Measurements from ENCODE around the gene ATP6V0A1.
A peak's percentile ranks its signal among the peaks of the same experiment; 100 is the strongest.

Gene ATP6V0A1

DNA sequence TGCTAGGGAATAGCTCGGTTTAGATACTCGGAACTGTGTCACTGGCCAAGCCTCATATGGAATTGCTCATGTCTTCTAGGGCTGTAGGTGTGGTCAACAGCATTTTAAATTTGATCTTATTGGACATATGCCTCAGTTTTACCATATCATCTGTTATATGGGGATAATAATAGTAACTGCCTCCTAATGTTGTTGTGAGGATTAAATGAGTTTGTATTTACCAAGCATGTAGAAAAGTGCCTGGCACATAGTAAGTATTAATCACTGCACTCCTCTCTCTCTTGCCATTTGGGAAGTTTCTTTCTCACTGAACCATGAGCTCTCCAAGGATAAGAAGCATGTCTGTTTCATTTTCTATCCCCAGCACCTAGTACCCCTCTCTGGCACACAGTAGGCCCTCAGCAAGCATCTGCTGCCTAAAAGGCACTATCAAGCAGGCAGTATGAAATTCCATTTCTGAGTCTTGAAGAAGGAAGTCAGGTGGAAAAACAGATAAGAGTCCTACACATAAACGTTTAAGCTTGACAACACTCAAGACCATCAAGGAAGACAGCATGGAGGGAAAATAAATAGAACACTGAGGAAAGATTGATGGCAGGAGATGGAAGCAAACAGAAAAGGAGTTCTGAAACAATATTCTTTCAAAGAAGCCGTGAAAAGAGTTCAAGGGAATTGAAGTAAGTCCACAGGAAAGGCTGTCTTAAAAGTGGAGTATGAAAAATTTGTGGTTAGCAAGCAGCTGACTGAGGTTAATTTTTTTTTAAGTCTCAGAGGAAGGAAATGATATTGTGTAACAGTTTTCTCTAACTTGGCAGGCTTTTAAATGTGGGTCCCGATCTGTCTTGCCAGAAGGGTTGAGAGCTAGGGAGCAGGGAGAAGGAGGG, 2.2 kb upstream of the ATP6V0A1 start:
- DNase-seq (ENCODE audit: low read depth): no peak
- no peak for TF ChIP-seq CTCF (IDR thresholded peaks at IDR 0.05; ENCODE audit: control insufficient read depth, extremely low read depth, insufficient read depth)

DNA sequence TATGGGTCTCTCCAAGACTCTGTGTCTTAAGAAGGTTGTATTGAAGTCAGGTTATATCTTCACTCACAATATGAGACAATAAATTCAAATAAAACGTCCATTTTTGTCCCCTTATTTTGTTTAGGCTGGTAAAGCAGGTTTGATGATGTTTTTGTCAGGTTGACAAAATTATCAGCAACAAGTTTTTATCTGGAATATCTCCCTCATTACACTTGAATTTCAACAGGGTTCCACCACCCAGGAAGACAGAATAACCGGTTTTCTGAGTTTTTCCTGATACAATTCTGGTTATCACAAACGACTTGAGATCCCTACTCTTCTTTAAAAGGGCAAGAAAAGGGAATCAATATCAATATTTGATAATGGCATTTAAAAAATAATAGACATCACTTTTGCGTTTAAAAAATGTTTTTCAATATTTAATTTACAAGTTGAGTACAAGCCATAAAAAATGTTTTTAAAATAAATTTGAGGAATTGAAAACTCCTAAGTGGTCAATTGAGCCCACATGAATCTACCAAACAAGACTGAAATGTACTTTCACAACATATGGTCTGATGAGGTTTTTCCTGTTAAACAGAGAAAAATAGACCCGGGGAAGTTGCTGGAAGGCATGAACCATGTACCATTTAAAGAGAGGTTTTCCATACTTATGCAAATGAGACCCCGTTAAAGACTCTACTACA, 1.4 kb upstream of the ATP6V0A1 start:
- TF ChIP-seq CTCF (IDR thresholded peaks at IDR 0.05; ENCODE audit: control insufficient read depth, extremely low read depth, insufficient read depth): no peak
- peak; percentile 15 for DNase-seq (ENCODE audit: low read depth)
- H3K4me3 ChIP-seq (ENCODE audit: low read depth, low read length): no peak overlapping the region

More for the DNA sequence above, 2.2 kb upstream of the ATP6V0A1 start:
- no peak overlapping the region for H3K4me3 ChIP-seq (ENCODE audit: low read depth, low read length)

GRCh38 chr17:42459256-42459800, 650 bp downstream of the ATP6V0A1 start:
- peak overlapping the region; percentile 96 for H3K4me3 ChIP-seq (ENCODE audit: low read depth, low read length)
- peak; percentile 49 for TF ChIP-seq CTCF (IDR thresholded peaks at IDR 0.05; ENCODE audit: control insufficient read depth, extremely low read depth, insufficient read depth)
- no peak for DNase-seq (ENCODE audit: low read depth)

- peak; percentile 17 for DNase-seq (ENCODE audit: low read depth)
- no peak for TF ChIP-seq CTCF (IDR thresholded peaks at IDR 0.05; ENCODE audit: control insufficient read depth, extremely low read depth, insufficient read depth)
- peak overlapping the region; percentile 96 for H3K4me3 ChIP-seq (ENCODE audit: low read depth, low read length)
Measured at GRCh38 chr17:42459801-42460281, 1.2 kb downstream of the ATP6V0A1 start.

- no peak for TF ChIP-seq CTCF (IDR thresholded peaks at IDR 0.05; ENCODE audit: control insufficient read depth, extremely low read depth, insufficient read depth)
- peak overlapping the region; percentile 96 for H3K4me3 ChIP-seq (ENCODE audit: low read depth, low read length)
- no peak for DNase-seq (ENCODE audit: low read depth)
Measured at GRCh38 chr17:42460371-42460770, 1.7 kb downstream of the ATP6V0A1 start.

DNA sequence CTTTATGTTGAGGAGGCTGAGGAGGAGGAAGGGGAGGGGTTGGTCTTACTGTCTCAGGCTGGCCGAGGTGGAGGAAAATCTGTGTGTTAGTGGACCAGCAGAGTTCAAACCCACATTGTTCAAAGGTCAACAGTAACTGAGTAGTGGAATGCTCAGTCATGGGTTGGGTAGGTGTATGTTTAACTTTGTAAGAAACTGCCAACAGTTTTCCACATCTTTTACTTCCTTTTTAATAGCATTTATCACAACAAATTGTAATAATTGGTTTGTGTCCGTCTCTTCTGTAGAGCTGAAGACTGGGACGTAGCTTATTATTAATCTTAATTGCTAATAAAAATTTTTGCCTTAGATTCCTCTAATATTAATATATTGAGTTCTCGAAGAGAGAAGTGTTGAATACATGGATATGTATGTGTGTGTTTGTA, 5.3 kb downstream of the ATP6V0A1 start:
- H3K4me3 ChIP-seq (ENCODE audit: low read depth, low read length): no peak overlapping the region
- no peak for TF ChIP-seq CTCF (IDR thresholded peaks at IDR 0.05; ENCODE audit: control insufficient read depth, extremely low read depth, insufficient read depth)
- no peak for DNase-seq (ENCODE audit: low read depth)

Data from LNCaP clone FGC (cell line).